Fibroblast of lung (primary cell): ENCODE data around the gene SPO11. TPM values are rescaled to one million over a fixed set of nuclear protein-coding genes. Genes with fewer than 3 reads are reported as not detected.

Experiments used
- DNase-seq, 2 donors: peaks; one replicate each; pipeline versions ENCODE4 v3.0.0 to v3.0.0-alpha.2; 2010; ENCODE audit warnings: low read depth in 2 of 2
- H2AFZ ChIP-seq: 2 replicates; pipeline ENCODE4 v1.5.1; 2012; ENCODE audit warnings: low read length, control low read depth, inconsistent platforms
- H3K27ac ChIP-seq: 2 replicates; pipeline ENCODE4 v1.5.1; 2011; ENCODE audit warnings: low read length, control low read depth; ENCODE audit not compliant: insufficient read depth
- H3K27me3 ChIP-seq: 2 replicates; pipeline ENCODE4 v1.5.1; 2011; ENCODE audit warnings: mild to moderate bottlenecking, low read length; ENCODE audit not compliant: control insufficient read depth, insufficient read depth
- H3K36me3 ChIP-seq: 2 replicates; pipeline ENCODE4 v1.5.1; 2011; ENCODE audit warnings: low read length; ENCODE audit not compliant: control insufficient read depth, insufficient read depth
- H3K4me1 ChIP-seq: 2 replicates; pipeline ENCODE4 v1.5.1; 2011; ENCODE audit warnings: low read length; ENCODE audit not compliant: control insufficient read depth, insufficient read depth; ENCODE audit errors: extremely low read depth
- H3K4me2 ChIP-seq: 2 replicates; pipeline ENCODE4 v1.5.1; 2011; ENCODE audit warnings: low read length, control low read depth; ENCODE audit not compliant: insufficient read depth; ENCODE audit errors: extremely low read depth
- H3K4me3 ChIP-seq, 4 experiments: fragments of 200-600 bp in 1 of 4; sonication (generic) in 1 of 4; replicated peaks in 1 of 4; 2 replicates each; pipeline ENCODE4 v1.5.1; 2011 to 2016; ENCODE audit warnings: low read length in 4 of 4, low read depth in 3 of 4, mild to moderate bottlenecking in 3 of 4, control low read depth in 2 of 4, inconsistent platforms in 1 of 4, mixed read lengths in 1 of 4; ENCODE audit not compliant: insufficient read depth in 1 of 4; ENCODE audit errors: control extremely low read depth in 1 of 4
- H3K79me2 ChIP-seq: 2 replicates; pipeline ENCODE4 v1.5.1; 2012; ENCODE audit warnings: mild to moderate bottlenecking, low read length, inconsistent platforms; ENCODE audit not compliant: control insufficient read depth, insufficient read depth
- H3K9ac ChIP-seq: 2 replicates; pipeline ENCODE4 v1.5.1; 2011; ENCODE audit warnings: mild to moderate bottlenecking, low read length, control low read depth; ENCODE audit not compliant: insufficient read depth
- H3K9me3 ChIP-seq: 2 replicates; pipeline ENCODE4 v1.5.1; 2012; ENCODE audit warnings: low read depth, low read length; ENCODE audit not compliant: control insufficient read depth, insufficient read depth
- H4K20me1 ChIP-seq: 2 replicates; pipeline ENCODE4 v1.5.1; 2011; ENCODE audit warnings: low read length; ENCODE audit not compliant: control insufficient read depth, insufficient read depth; ENCODE audit errors: extremely low read depth
- EZH2 ChIP-seq: IDR thresholded peaks from 2 replicates; pipeline ENCODE4 v1.5.1; 2012; ENCODE audit warnings: low read length, control low read depth, mild to moderate bottlenecking; ENCODE audit errors: missing control alignments
- polyA plus RNA-seq, 2 donors: library from polyadenylated mRNA; depleted of rRNA in 1 of 2; stranded (reverse) in 1 of 2; unstranded in 1 of 2; fragments of >200 nt; gene quantifications; 2 replicates each; pipeline ENCODE4 v1.2.1, GENCODE V29; 2011 to 2012; ENCODE audit warnings: missing spikeins in 1 of 2
- total RNA-seq: library from RNA; depleted of rRNA; stranded (reverse); fragments of >200 nt; gene quantifications from 2 replicates; pipeline ENCODE4 v1.2.1, GENCODE V29; 2014
- TF ChIP-seq, protein P1 (sequence below), 2 donors: IDR thresholded peaks in 1 of 2; conservative IDR thresholded peaks in 1 of 2; 1 replicate in 1 of 2; 2 replicates in 1 of 2; pipeline ENCODE4 v1.5.1; 2011 to 2012; ENCODE audit warnings: low read length in 2 of 2, control low read depth in 1 of 2, inconsistent platforms in 1 of 2, low read depth in 1 of 2, mild to moderate bottlenecking in 1 of 2

The SPO11 gene
- total and polyA plus RNA-seq, 2 donors (not counting 1 experiment from before 2014, with no cell fraction given), result not detected

DNA sequence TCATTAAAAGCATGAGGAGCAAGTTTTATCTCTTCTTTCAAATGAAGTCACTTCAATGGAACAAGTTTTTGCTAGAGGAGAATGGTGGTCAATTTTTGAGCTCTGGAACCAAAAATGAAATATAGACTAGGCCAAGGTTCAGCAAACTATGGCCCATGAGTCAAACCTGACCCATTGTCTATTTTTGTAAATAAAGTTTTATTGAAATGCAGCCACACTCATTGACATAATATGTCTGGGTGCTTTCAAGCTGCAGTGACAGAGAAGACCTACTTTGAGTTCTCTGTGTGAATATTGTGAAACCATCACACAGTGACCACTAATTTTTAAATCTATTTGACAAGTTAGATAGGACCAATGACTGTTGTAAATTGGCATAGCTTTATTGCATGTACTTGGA lies 34.8 kb downstream of the SPO11 start:
- no peak overlapping the region for H2AFZ ChIP-seq
- no peak overlapping the region for H3K4me2 ChIP-seq
- H3K27ac ChIP-seq, result no peak overlapping the region
- H3K4me1 ChIP-seq, result peaks cover 5% of the 10 kb centered on the region
- H3K4me3 ChIP-seq, result no peak overlapping the region
- H3K9me3 ChIP-seq, result no peaks in the 10 kb centered on the region
- H3K36me3 ChIP-seq, result peaks cover 7% of the 10 kb centered on the region
- no peak for DNase-seq
- H4K20me1 ChIP-seq, result no peaks in the 10 kb centered on the region
- no peaks in the 10 kb centered on the region for H3K27me3 ChIP-seq
- H3K79me2 ChIP-seq, result peaks cover 13% of the 10 kb centered on the region
- TF ChIP-seq, protein P1, sequence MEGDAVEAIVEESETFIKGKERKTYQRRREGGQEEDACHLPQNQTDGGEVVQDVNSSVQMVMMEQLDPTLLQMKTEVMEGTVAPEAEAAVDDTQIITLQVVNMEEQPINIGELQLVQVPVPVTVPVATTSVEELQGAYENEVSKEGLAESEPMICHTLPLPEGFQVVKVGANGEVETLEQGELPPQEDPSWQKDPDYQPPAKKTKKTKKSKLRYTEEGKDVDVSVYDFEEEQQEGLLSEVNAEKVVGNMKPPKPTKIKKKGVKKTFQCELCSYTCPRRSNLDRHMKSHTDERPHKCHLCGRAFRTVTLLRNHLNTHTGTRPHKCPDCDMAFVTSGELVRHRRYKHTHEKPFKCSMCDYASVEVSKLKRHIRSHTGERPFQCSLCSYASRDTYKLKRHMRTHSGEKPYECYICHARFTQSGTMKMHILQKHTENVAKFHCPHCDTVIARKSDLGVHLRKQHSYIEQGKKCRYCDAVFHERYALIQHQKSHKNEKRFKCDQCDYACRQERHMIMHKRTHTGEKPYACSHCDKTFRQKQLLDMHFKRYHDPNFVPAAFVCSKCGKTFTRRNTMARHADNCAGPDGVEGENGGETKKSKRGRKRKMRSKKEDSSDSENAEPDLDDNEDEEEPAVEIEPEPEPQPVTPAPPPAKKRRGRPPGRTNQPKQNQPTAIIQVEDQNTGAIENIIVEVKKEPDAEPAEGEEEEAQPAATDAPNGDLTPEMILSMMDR (conservative IDR thresholded peaks at IDR 0.05 in 1 of 2, IDR thresholded peaks at IDR 0.05 in 1 of 2; ENCODE audit: low read depth in 1 of 2, low read length in 2 of 2), result no peak
- TF ChIP-seq EZH2, result no peak
- no peak overlapping the region for H3K9ac ChIP-seq

DNA sequence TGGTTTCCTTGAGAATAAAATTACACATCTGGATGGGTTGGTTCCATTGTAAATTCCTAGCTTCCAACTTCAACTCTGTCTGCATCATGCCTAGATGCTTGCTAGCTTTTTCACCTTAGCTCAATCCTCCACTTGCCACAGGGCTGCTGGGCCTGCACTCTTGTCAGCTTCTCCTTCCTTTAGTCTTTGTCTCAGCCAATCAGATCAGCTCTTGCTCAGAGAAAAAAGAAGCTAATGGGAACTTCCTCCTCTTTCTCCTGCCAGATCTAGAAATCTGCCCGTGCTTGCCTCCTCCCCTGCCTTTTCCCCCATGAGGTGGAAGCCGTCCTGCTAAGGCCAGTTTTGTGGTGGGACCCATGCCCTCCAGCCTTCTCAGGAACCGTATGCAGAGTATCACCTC lies 40.0 kb downstream of the SPO11 start:
- TF ChIP-seq EZH2, result no peak
- TF ChIP-seq, protein P1 (conservative IDR thresholded peaks at IDR 0.05 in 1 of 2, IDR thresholded peaks at IDR 0.05 in 1 of 2; ENCODE audit: low read depth in 1 of 2, low read length in 2 of 2), result no peak
- Histone ChIP-seq H3K27ac (no peak overlapping the region), H3K9me3 (no peaks in the 10 kb centered on the region), H3K9ac (no peak overlapping the region), H3K79me2 (no peaks in the 10 kb centered on the region), H3K4me3 (no peak overlapping the region), H2AFZ (no peak overlapping the region), H3K4me1 (no peaks in the 10 kb centered on the region), H3K27me3 (no peaks in the 10 kb centered on the region), H3K4me2 (no peak overlapping the region), H4K20me1 (no peaks in the 10 kb centered on the region), H3K36me3 (peaks cover 27% of the 10 kb centered on the region)
- no peak for DNase-seq

DNA sequence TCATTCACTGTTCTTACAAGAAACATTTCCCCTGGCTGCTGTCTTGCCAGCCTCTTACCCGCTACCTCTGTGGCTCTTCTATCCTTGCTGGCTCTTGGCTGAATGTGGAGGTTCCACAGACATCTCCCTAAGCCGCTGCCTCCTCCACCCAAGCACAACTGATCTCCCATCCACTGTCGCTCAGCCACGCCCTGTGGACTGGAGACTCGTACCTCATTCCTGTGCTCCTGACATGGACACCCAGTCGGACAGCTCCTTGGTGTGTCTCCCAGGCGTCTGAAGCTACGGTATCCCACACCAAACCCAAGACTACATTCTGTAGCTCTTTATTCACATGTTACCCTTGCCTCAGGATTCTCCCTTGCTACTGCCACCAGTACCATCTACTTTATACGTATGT lies 40.7 kb downstream of the SPO11 start:
- no peaks in the 10 kb centered on the region for H3K4me1 ChIP-seq
- no peak for TF ChIP-seq EZH2
- TF ChIP-seq, protein P1 (conservative IDR thresholded peaks at IDR 0.05 in 1 of 2, IDR thresholded peaks at IDR 0.05 in 1 of 2; ENCODE audit: low read depth in 1 of 2, low read length in 2 of 2), result no peak
- no peaks in the 10 kb centered on the region for H3K9me3 ChIP-seq
- H3K27me3 ChIP-seq, result no peaks in the 10 kb centered on the region
- no peaks in the 10 kb centered on the region for H4K20me1 ChIP-seq
- H3K79me2 ChIP-seq, result no peaks in the 10 kb centered on the region
- H3K4me2 ChIP-seq, result no peak overlapping the region
- DNase-seq, result no peak
- no peak overlapping the region for H3K9ac ChIP-seq
- no peak overlapping the region for H3K4me3 ChIP-seq
- H3K27ac ChIP-seq, result no peak overlapping the region
- no peak overlapping the region for H2AFZ ChIP-seq
- H3K36me3 ChIP-seq, result peaks cover 30% of the 10 kb centered on the region
